CD4-positive, alpha-beta T cell treated with Interferon alpha-2 for 1 hour (primary cell): ENCODE measurements around the gene FZR1.
"Not testable (repeated sequence)": the region's sequence is repeated elsewhere in the genome, so short reads cannot be mapped to it uniquely, and the experiment has no call there.

Experiments
- DNase-seq, 2 donors: peaks; one replicate each; pipeline ENCODE4 v3.0.0-alpha.2; 2020 to 2022

FZR1 gene

DNA sequence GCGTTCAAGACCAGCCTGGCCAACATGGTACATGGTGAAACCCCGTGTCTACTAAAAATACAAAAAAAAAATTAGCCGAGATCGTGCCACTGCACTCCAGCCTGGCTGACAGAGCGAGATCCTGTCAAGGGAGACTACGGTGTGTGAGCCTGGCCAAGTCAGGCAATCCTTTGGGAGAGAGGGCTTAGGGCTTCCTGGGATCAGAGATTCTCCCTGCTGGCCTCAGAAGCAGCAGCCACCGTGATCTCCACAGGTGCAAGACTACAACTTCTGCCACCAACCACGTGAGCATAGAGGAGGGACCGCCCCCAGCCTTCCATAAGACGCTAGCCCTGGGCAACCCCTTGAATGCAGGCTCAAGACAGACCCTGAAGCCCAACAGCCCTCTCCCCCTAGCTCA is 43.7 kb downstream of the FZR1 start:
- no peak for DNase-seq

DNA sequence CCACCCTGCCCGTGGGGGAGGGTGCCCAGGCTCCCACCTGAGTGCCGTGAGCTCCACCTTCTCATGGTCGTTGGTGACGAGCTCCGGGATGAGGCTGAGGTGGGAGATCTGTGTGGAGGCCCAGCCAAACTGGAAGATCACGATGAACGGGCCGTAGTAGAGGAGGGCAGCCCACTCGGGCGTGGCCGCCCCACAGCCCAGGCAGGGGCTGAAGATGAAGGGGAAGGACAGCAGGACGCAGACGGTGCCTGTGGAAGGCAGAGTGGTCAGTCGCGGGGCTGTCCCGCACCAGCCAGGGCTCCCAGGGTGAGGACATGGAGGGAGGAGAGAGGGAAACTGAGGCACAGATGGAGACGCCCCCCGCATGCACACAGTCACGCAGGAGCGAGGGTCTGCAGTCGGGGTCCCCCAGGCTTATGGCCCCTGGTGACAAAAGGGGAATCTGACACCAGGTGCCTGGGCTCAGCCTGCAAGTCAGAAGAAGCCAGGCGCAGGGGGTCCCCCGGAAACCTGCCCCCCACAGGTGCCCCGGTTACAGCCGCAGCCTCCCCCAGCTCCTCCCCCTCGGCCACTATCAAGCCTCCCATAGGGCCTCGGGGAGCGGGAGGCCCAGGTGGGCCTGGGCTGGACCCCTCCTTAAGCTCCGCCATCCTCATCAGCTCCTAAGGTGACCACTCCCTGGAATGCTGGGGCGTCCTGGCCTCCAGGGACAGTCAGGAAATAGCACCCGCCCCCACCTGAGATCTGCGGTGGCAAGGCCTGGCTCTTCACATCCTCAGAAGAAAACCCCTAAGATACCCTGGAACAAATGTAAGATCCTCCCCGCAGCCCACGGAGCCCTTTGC is 45.1 kb downstream of the FZR1 start:
- DNase-seq = no peak

DNA sequence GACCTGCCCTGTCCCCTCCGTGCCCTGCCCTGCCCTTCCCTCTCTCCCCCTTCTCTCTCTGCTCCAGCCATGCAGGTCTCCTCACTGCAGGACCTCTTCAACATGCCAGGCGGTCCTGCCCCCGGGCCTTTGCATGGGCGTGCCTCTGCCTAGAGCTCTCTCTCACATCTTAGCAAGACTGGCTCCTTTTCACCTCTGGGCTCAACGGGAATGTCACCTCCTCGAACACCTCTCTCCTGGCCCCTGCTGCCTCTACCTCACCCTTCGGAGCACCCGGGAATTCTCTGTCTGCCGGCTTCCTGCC is 45.6 kb downstream of the FZR1 start:
- no peak for DNase-seq

DNA sequence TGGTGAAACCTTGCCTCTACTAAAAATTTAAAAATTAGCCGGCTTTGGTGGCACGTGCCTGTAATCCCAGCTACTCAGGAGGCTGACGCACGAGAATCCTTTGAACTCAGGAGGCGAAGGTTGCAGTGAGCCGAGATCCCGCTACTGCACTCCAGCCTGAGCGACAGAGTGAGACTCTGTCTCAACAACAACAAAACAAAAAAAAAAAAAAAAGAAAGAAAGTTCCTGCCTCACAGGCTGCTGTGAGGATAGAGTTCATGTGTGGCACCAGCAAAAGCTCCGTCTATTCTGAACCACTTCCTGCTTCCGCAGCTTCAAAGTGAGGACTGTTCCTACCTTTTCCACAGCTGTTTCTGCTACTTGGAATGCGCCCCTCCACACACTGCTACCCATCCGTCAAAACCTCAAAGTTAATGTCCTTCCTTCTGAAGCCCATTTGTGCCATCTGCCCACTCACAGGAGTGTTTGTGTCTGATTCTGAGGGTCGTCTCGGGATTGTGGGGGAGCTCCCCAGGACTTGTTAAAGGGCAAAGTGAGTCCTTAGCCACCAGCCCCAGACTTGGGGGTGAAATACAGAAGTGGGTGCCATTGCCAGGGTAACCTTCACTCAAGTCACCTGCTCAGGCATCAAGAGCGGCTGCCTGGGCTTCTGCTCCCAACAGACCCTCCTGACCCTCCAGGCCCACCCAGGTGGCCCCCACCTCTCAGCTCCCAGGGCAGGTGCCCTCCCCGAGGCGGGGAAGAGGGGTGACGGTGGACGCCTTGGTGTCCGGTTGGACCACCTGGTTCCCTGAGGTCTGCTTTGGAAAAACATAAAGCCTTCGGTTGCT is 48.4 kb downstream of the FZR1 start:
- peak; percentile 36 to 67 for DNase-seq

DNA sequence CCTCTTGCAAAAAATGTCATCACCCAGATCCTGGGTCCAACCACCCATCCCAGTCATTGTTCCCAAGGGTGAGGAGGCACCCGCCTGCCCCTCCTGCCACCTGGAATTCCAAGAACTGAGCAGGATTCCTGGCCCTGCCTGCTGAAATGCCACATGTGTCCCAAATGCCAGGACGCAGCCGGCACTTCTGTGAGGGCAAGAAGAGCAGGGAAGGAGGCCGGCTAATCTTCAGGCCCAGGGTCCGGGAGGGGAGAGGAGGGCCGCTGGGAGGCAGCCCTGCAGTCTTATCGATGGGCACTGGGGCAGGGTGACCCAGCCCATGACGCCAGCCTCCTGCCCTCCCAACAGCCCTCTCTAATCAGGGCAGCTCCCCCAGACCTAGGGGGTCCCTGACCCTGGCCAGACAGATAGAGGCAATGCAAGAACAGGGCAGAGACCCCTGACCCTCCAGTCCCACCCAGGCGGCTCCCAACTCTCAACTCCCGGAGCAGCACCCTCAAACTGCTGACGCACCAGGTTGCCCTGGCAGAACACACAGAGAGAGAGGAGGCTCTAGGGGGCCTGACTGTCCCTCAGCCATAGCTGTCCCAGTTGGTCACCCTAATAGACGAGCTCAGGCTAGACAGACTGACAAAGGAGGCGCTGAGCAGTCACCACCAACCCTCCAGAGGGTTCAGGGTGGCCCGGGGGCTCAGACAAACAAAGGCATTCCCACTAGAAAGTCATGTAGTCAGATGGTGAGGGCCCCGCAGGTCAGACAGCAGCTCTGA is 49.7 kb downstream of the FZR1 start:
- DNase-seq = no peak

DNA sequence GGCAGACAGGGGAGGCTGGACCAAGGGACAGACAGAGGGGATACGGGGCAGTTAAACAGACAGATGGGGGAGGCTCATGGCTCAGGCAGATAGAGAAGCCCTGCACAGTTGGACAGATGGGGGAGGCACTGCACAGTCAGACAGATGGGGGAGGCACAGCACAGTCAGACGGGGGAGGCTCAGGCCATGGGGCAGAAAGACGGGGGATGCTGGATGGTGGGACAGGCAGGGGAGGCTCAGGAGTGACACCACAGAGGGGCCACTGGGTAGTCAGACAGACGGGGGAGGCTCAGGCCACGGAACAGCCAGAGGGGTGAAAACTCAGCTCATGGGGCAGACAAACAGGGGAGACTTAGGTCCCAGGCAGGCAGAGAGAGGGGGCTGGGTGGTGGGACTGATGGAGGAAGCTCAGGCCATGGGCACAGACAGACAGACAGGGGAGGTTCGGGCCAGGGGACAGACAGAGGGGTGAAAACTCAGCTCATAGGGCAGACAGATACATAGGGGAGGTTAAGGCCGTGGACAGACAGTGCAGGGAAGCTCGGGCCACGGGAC is 50.4 kb downstream of the FZR1 start:
- no peak for DNase-seq

DNA sequence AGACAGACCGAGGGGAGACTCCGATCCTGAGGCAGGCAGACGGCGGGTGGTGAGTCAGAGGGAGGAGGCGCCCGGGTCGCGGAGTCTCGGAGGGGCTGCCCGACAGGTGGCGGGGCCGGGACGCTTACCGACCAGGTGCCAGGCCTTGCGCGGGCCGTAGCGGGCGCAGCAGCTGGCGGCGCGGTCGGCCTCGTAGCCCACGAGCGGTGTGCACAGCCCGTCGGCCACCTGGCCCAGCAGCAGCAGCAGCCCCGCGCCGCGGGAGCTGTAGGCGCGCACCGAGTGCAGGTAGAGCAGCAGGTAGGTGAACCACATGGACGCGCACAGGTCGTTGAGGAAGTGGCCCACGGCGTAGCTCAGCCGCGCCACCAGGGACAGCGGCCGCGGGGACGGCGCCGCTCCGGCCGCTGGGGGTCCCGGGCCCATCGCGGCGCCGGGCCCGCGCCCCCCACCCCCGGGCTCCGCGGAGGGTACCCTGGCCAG is 50.9 kb downstream of the FZR1 start:
- DNase-seq = peak; percentile 47 to 57

DNA sequence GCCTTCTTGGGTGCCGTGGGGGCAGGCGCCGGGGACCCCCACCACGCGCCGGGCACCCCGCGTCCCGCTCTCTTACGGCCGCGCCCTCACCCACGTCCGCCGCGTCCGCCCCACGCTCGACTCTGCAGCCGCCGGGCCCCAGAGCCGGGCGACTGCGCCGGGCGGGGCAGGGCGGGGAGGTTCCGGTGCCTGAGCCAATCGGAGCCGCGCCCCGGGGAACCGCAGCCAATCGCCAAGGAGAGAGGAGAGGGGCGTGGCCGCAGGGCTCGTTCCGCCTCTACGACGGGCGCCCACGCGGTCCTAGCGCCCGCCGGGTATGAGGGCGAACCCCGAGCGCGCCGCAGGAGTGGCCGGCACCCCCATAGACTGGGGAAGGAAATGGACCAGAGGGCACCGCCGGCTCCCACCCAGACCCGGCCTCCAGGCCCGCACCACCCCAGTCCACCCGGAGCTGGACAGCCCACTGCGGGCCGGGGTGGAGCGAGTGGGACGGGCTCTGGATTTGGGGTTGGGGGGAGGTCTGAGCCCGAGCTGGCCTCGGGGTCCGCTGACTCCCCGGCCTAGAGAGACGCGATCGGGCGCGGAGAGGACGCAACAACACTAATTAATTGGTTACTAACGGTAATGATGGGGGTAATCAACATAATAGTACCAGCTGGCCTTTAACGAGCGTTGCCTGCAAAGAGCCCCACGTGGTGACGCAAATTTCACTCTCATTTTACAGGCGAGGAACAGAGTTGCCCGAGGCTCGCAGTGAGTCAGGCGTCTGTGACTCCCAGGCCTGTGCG is 51.5 kb downstream of the FZR1 start, which contains the start of gene MFSD12:
TSS of gene MFSD12 (minus strand) at position 126 of the 788 bp plus-strand sequence. CDS start 183 bp downstream, outside the sequence.
- peak; percentile 90 to 96 for DNase-seq

DNA sequence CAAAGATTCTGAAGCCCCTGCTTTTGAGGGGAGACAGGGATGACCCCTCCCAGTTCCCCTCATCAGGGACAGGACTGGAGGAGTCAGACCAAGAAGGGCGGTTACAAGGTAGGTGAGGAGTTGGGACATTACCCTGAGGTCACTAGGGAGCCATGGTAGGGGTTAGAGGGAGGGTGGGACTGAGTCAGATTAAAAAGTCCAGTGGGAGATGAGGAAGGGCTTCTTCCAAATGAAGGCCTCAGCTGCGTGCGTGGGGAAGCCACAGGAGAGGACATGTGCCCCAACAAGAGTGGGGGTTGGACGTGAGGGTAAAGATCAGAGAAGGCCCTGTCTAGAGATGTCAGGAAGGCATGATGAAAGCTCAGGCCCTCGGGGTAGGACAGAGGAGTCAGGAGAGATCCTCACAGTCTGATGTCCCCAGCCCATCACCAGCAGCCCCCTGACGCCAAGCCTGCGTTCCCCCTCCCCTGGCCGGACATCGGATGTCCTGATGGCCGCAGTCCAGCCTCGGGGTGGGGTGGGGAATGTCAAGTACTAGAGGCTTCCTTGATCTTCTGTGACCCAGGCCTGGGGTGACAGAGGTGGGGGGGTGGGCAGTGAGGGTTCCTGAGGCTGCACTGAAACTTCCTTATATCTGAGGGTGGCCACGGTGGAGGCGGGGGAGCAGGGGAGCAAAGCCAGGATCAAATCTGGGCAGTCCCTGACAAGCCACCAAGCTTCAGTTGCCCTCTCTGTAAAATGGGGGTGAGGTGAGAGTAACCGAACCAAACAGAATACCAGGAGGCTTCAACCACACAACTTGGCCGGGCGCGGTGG is 57.8 kb downstream of the FZR1 start:
- no peak for DNase-seq

DNA sequence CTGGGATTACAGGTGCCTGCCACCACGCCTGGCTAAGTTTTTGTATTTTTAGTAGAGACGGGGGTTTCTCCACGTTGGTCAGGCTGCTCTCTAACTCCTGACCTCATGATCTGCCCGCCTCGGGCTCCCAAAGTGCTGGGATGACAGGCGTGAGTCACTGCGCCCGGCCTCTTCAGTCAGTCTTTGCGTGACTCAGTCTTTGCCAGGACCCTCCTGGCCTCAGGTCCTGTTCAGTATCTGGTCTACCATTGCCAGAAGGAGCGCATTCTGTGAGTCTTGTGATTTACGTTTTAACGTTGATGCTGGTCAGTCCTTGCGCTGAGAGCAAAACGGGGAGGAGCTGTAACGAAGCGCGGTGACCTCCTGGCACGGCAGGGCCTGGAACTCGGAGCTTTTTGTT is 59.0 kb downstream of the FZR1 start:
- no peak for DNase-seq

DNA sequence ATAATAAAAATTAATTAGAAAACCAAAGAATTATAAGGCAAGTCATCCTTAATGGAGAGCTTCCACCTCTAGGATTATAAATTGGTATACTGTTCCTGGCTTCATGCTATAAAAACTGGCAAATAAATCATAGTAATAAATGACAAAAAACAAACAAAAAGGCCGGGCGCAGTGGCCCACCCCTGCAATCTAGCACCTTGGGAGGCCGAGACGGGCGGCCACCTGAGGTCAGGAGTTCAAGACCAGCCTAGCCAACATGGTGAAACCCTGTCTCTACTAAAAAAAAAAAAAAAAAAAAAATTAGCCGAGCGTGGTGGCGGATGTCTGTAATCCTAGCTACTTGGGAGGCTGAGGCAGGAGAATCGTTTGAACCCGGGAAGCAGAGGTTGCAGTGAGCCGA is 63.9 kb downstream of the FZR1 start:
- DNase-seq = not testable (repeated sequence)

DNA sequence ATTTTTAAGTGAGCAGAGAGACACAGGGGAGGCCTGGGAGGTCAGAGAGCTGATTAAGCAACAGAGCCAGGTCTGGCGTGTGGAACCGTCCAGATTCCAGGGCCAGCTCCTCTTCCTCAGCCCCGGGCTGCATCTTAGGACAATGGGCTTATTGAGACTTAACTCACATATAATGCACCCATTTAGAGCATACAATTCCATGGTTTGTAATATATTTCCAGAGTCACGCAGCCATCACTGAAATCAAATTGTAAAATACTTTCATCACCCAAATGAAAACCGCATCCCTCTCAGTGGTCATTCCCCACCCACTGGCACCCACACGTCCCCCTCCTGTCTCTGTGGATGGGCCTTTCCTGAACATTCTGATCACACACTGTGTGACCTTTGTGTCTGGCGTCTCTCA is 64.5 kb downstream of the FZR1 start:
- no peak for DNase-seq

DNA sequence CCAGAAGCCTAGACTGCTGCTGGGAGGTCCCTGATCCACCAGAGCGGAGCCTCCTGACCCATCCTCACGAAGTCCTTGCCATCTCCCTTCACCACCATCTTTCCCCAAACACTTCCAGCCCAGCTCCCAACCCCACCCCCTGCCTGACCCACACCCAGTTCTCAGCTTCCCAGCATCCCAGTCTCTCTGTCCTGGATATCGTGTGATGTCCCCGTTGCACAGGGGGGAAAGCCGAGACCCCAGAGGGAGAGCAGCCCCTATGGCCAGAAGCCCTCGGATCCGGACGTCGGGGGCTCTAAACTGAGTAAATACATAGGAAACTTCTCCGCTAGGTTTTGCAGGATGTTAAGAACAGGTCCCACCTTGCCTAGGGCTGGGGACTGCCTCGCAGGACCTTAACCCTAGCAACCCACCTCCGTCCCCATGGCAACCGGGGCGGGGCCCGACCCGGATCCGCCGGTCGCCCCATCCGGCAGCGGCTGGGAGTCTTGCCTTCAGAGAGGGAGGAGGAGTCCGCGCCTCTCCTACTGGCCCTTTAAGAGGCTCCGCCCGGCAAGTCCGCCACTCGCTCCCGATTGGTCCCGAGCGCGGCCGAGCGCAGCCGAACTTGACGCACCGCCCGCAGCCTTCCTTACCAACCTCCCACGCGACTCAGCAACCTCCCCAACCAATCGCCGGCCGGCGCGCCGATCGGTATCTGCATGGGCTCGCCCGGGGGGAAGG is 66.2 kb downstream of the FZR1 start:
- DNase-seq = peak; percentile 99 to 100

DNA sequence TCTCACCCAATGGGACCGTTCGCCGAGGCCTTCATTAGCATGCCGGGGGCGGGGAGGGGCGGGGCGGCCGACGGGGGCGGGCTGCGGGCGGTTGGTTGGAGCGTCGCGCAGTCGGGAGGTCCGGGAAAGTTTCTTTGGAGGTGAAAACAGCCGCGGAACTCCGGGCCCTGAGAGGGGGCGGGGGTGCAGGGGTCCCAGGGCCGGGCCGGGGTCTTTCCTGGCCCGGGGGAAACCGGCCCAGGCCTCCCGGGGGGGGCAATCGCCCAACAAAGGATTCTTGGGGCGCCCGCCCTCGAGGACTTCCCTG is 66.7 kb downstream of the FZR1 start, which contains the start of gene HMG20B:
TSS of gene HMG20B (plus strand) at position 90 of the 307 bp plus-strand sequence. CDS start 366 bp downstream, outside the sequence.
- no peak for DNase-seq

DNA sequence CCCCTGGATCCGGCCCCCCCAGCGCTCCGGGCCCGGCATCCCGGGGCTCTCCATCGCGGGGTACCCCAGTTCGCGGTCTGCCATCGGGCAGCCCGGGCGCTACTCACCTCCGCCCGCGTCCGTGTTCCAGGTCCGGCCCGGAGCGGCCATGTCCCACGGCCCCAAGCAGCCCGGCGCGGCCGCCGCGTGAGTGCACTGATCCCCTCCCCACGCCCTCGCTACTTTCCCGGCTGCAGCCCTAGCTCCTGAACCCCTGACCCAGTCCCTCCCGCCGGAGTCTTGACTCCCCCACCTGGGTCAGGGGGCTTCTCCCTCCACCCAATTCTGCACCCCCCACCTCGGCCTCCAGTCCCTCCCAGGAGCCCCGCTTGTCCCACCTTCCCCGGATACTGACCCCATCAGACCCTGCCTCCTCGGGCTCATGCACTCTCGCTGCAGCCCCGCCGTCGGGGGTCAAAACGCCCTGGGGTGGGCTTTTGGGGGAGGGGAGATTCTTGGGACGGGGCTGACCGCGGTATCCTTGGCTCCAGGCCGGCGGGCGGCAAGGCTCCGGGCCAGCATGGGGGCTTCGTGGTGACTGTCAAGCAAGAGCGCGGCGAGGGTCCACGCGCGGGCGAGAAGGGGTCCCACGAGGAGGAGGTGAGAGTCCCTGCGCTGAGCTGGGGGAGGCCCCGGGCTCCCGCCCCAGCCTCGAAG is 67.2 kb downstream of the FZR1 start:
- no peak for DNase-seq

DNA sequence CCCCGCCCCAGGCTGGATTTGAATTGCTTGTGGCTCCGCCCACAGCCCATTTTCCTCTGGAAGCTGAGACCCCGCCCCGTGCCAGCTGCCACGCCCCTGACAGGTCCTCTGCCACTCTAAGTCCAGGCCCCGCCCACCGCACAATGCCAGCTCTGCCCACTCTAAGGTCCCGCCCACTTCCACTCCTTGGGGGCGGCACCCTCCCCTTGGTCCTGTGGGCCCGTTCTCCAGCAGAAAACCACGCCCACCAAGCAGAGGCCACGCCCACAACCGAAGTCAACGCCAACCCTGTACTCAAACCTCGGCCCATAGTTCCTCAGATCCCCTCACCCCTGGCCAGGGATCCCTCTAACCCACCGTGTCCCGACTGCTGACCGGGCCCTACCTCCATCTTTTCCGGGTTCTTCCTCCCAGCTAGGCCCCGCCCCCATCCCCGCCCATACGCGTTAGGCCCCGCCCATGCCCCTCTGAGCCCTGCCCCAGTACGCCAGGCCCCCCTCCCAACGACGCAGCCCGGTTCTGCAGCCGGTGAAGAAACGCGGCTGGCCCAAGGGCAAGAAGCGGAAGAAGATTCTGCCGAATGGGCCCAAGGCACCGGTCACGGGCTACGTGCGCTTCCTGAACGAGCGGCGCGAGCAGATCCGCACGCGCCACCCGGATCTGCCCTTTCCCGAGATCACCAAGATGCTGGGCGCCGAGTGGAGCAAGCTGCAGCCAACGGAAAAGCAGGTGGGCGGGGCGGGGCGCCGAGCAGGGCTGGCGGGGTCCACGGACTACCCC is 67.9 kb downstream of the FZR1 start:
- DNase-seq = peak; percentile 88 to 91

DNA sequence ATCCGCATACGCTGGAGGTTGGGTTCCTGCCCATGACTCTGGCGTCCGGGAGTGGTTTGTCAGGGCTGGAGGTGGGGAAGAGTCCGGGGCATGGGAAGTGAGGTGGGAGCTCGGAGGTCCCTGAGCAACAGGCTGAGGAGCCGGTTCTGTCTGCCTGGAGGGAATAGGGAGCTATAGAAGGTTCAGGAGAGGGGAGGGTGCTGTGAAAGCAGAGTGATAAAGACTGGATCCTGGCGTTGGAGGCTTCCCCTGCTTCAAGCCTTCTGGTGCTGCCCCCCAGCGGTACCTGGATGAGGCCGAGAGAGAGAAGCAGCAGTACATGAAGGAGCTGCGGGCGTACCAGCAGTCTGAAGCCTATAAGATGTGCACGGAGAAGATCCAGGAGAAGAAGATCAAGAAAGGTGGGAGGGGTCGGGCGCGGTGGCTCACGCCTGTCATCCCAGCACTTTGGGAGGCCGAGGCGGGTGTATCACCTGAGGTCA is 69.2 kb downstream of the FZR1 start:
- DNase-seq = peak in 1 of 2 donors; percentile 38

DNA sequence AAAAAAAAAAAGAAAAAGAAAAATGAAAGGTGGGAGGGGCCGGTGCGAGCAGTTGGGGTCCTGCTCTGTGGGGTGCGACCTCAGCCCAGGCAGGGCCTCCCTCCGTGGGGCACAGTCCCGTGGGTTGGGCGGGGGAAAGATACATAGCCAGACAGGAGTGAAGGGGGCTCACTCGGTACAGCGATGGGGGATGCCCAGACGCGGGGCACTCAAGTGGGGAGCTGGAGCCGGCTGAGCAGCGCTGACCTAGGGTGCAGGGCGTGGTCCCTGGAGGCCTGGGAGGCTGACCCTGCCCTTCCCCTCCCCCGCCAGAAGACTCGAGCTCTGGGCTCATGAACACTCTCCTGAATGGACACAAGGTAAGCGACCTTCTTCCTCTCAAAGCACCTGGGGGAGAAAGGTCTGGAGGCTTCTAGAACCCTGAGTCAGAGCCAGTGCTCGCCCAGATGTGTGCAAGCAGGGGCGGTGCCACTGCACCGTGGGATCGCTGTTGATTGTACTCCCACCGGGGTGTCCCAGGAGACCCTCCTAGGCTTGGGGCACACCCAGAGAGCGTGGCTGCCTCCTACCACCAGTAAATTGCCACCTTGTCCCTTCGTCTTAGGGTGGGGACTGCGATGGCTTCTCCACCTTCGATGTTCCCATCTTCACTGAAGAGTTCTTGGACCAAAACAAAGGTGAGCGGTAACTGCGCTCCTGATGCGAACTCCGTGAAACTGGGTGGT is 70.0 kb downstream of the FZR1 start:
- DNase-seq = no peak
